Fibroblast of lung (primary cell): ENCODE data around the gene ATP5PD. TPM values are rescaled to one million over a fixed set of nuclear protein-coding genes. Genes with fewer than 3 reads are reported as not detected.
"Not testable (repeated sequence)": the region's sequence is repeated elsewhere in the genome, so short reads cannot be mapped to it uniquely, and the experiment has no call there.

Experiments used
- DNase-seq, 2 donors: peaks; one replicate each; pipeline versions ENCODE4 v3.0.0 to v3.0.0-alpha.2; 2010; ENCODE audit warnings: low read depth in 2 of 2
- H2AFZ ChIP-seq: 2 replicates; pipeline ENCODE4 v1.5.1; 2012; ENCODE audit warnings: low read length, control low read depth, inconsistent platforms
- H3K27ac ChIP-seq: 2 replicates; pipeline ENCODE4 v1.5.1; 2011; ENCODE audit warnings: low read length, control low read depth; ENCODE audit not compliant: insufficient read depth
- H3K27me3 ChIP-seq: 2 replicates; pipeline ENCODE4 v1.5.1; 2011; ENCODE audit warnings: mild to moderate bottlenecking, low read length; ENCODE audit not compliant: control insufficient read depth, insufficient read depth
- H3K36me3 ChIP-seq: 2 replicates; pipeline ENCODE4 v1.5.1; 2011; ENCODE audit warnings: low read length; ENCODE audit not compliant: control insufficient read depth, insufficient read depth
- H3K4me1 ChIP-seq: 2 replicates; pipeline ENCODE4 v1.5.1; 2011; ENCODE audit warnings: low read length; ENCODE audit not compliant: control insufficient read depth, insufficient read depth; ENCODE audit errors: extremely low read depth
- H3K4me2 ChIP-seq: 2 replicates; pipeline ENCODE4 v1.5.1; 2011; ENCODE audit warnings: low read length, control low read depth; ENCODE audit not compliant: insufficient read depth; ENCODE audit errors: extremely low read depth
- H3K4me3 ChIP-seq, 4 experiments: fragments of 200-600 bp in 1 of 4; sonication (generic) in 1 of 4; replicated peaks in 1 of 4; 2 replicates each; pipeline ENCODE4 v1.5.1; 2011 to 2016; ENCODE audit warnings: low read length in 4 of 4, low read depth in 3 of 4, mild to moderate bottlenecking in 3 of 4, control low read depth in 2 of 4, inconsistent platforms in 1 of 4, mixed read lengths in 1 of 4; ENCODE audit not compliant: insufficient read depth in 1 of 4; ENCODE audit errors: control extremely low read depth in 1 of 4
- H3K79me2 ChIP-seq: 2 replicates; pipeline ENCODE4 v1.5.1; 2012; ENCODE audit warnings: mild to moderate bottlenecking, low read length, inconsistent platforms; ENCODE audit not compliant: control insufficient read depth, insufficient read depth
- H3K9ac ChIP-seq: 2 replicates; pipeline ENCODE4 v1.5.1; 2011; ENCODE audit warnings: mild to moderate bottlenecking, low read length, control low read depth; ENCODE audit not compliant: insufficient read depth
- H3K9me3 ChIP-seq: 2 replicates; pipeline ENCODE4 v1.5.1; 2012; ENCODE audit warnings: low read depth, low read length; ENCODE audit not compliant: control insufficient read depth, insufficient read depth
- H4K20me1 ChIP-seq: 2 replicates; pipeline ENCODE4 v1.5.1; 2011; ENCODE audit warnings: low read length; ENCODE audit not compliant: control insufficient read depth, insufficient read depth; ENCODE audit errors: extremely low read depth
- CTCF ChIP-seq, 2 donors: IDR thresholded peaks in 1 of 2; conservative IDR thresholded peaks in 1 of 2; 1 replicate in 1 of 2; 2 replicates in 1 of 2; pipeline ENCODE4 v1.5.1; 2011 to 2012; ENCODE audit warnings: low read length in 2 of 2, control low read depth in 1 of 2, inconsistent platforms in 1 of 2, low read depth in 1 of 2, mild to moderate bottlenecking in 1 of 2
- EZH2 ChIP-seq: IDR thresholded peaks from 2 replicates; pipeline ENCODE4 v1.5.1; 2012; ENCODE audit warnings: low read length, control low read depth, mild to moderate bottlenecking; ENCODE audit errors: missing control alignments
- polyA plus RNA-seq, 2 donors: library from polyadenylated mRNA; depleted of rRNA in 1 of 2; stranded (reverse) in 1 of 2; unstranded in 1 of 2; fragments of >200 nt; gene quantifications; 2 replicates each; pipeline ENCODE4 v1.2.1, GENCODE V29; 2011 to 2012; ENCODE audit warnings: missing spikeins in 1 of 2
- total RNA-seq: library from RNA; depleted of rRNA; stranded (reverse); fragments of >200 nt; gene quantifications from 2 replicates; pipeline ENCODE4 v1.2.1, GENCODE V29; 2014

ATP5PD gene
- total and polyA plus RNA-seq, 2 donors (not counting 1 experiment from before 2014, with no cell fraction given): 317 to 442 TPM

GRCh38 chr17:75073618-75074047 is 26.9 kb upstream of the ATP5PD start:
- H3K36me3 ChIP-seq: no peaks in the 10 kb centered on the region
- no peak overlapping the region for H3K4me3 ChIP-seq
- no peak overlapping the region for H3K27ac ChIP-seq
- no peak overlapping the region for H3K4me2 ChIP-seq
- no peak for DNase-seq
- H3K79me2 ChIP-seq: no peaks in the 10 kb centered on the region
- TF ChIP-seq CTCF (conservative IDR thresholded peaks at IDR 0.05 in 1 of 2, IDR thresholded peaks at IDR 0.05 in 1 of 2; ENCODE audit: low read depth in 1 of 2, low read length in 2 of 2) (no peak), EZH2 (no peak)
- H3K9me3 ChIP-seq: no peaks in the 10 kb centered on the region
- H2AFZ ChIP-seq: no peak overlapping the region
- no peak overlapping the region for H3K9ac ChIP-seq
- no peaks in the 10 kb centered on the region for H3K27me3 ChIP-seq
- peaks cover 11% of the 10 kb centered on the region for H3K4me1 ChIP-seq
- H4K20me1 ChIP-seq: no peaks in the 10 kb centered on the region

GRCh38 chr17:75072909-75073308 is 26.1 kb upstream of the ATP5PD start:
- not testable (repeated sequence) for H2AFZ ChIP-seq, DNase-seq, H3K4me3 ChIP-seq, H3K9ac ChIP-seq, H4K20me1 ChIP-seq, H3K79me2 ChIP-seq, H3K36me3 ChIP-seq, H3K27me3 ChIP-seq, H3K9me3 ChIP-seq, H3K4me1 ChIP-seq, H3K27ac ChIP-seq, H3K4me2 ChIP-seq

- DNase-seq, H3K4me3 ChIP-seq, H3K27me3 ChIP-seq, H3K4me2 ChIP-seq, H3K9me3 ChIP-seq, H3K9ac ChIP-seq, H3K79me2 ChIP-seq, H2AFZ ChIP-seq, H3K27ac ChIP-seq, H3K4me1 ChIP-seq, H3K36me3 ChIP-seq, H4K20me1 ChIP-seq: not testable (repeated sequence)
Observed at GRCh38 chr17:75071478-75072271, 24.9 kb upstream of the ATP5PD start.

GRCh38 chr17:75069783-75070182 is 23.0 kb upstream of the ATP5PD start:
- TF ChIP-seq CTCF (conservative IDR thresholded peaks at IDR 0.05 in 1 of 2, IDR thresholded peaks at IDR 0.05 in 1 of 2; ENCODE audit: low read depth in 1 of 2, low read length in 2 of 2) (peak; percentile 40 to 50), EZH2 (no peak)
- Histone ChIP-seq H3K27me3 (no peaks in the 10 kb centered on the region), H3K36me3 (peaks cover 2% of the 10 kb centered on the region), H3K4me1 (no peaks in the 10 kb centered on the region), H3K27ac (no peak overlapping the region), H3K4me2 (no peak overlapping the region), H2AFZ (no peak overlapping the region), H3K79me2 (no peaks in the 10 kb centered on the region), H4K20me1 (no peaks in the 10 kb centered on the region), H3K9ac (no peak overlapping the region), H3K9me3 (no peaks in the 10 kb centered on the region), H3K4me3 (no peak overlapping the region)
- DNase-seq: peak in 1 of 2 donors; percentile 50
